Dedifferentiated amniotic fluid mesenchymal stem cell (primary cell): ENCODE data around the gene MGAT5B.

Source experiments
- DNase-seq: peaks from one replicate; pipeline ENCODE4 v3.0.0-alpha.2; 2016; ENCODE audit errors: extremely low spot score

Gene MGAT5B

GRCh38 chr17:76904116-76904515 lies 35.9 kb downstream of the MGAT5B start:
- no peak for DNase-seq

DNA sequence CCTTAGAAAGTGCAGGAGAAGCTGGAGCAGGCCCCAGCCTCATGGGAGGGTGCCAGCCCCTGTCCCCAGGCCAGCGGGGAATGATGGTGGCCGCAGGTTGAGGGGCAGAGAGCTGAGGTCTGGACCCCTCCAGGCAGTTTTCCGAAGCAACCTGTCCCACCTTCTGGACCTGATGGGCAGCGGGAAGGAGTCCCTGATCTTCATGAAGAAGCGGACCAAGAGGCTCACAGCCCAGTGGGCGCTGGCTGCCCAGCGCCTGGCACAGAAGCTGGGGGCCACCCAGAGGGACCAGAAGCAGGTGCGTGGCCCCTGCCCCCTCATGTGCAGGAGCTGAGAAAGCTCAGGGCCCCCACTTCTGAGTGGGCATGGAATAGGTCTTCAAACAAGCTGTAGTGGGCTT lies 36.8 kb downstream of the MGAT5B start:
- DNase-seq, result no peak

- DNase-seq, result no peak
Observed at GRCh38 chr17:76905836-76906235, 37.6 kb downstream of the MGAT5B start.

- no peak for DNase-seq
Observed at GRCh38 chr17:76906463-76906862, 38.3 kb downstream of the MGAT5B start.

DNA sequence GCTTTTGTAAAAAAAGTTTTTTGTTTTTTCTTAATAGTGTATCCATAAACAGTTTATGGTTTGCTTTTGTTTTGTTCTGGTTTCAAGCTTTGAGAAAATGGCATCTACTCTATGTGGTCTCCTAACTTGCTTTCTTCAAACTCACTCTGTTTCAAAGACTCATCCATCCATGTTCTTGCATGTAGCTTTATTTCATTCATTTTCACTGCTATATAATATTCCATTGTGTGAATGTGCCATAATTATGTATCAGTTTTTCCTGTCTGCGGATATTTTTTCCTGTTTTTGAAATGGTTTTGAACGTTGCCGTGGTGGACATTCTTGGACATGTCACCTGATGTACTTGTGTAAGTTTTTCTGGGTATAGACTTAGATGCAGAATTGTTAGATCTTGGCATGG lies 39.1 kb downstream of the MGAT5B start:
- no peak for DNase-seq

DNA sequence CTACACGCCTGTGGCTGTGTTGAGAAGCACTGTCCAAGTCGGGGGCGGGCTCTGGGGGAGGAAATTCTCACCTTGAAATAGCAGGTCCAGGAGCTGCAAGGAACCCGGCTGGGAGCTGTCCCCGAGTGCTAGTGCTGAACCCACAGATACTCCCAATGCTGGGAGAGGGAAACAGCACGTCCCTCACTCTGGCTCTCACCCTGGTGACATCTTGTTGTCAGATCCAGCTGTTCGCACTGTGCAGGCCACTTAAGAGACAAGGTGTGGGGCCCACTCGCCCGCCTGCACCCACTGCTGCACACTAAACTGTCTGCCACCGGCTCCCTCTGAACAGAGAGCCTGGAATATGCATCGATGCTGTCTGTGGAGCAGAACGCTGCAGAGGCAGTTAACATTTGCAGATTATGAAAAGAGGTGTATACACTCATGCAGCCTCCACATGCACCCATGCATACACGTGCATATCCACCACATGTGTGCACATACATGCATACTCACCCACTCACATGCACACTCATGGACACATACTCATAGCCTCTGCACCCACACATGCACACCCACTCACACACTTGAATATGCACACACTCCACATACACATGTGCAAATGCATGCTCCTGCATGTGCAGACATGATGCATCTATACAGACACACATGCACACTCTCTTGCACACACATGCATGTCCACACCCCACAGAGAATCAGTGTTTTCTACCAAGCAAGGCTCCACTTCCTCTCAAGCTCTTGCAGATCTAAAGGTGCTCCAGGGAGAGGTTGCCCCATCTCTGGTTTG lies 42.0 kb downstream of the MGAT5B start:
- no peak for DNase-seq

- no peak for DNase-seq
Observed at GRCh38 chr17:76911299-76912017, 43.3 kb downstream of the MGAT5B start.

DNA sequence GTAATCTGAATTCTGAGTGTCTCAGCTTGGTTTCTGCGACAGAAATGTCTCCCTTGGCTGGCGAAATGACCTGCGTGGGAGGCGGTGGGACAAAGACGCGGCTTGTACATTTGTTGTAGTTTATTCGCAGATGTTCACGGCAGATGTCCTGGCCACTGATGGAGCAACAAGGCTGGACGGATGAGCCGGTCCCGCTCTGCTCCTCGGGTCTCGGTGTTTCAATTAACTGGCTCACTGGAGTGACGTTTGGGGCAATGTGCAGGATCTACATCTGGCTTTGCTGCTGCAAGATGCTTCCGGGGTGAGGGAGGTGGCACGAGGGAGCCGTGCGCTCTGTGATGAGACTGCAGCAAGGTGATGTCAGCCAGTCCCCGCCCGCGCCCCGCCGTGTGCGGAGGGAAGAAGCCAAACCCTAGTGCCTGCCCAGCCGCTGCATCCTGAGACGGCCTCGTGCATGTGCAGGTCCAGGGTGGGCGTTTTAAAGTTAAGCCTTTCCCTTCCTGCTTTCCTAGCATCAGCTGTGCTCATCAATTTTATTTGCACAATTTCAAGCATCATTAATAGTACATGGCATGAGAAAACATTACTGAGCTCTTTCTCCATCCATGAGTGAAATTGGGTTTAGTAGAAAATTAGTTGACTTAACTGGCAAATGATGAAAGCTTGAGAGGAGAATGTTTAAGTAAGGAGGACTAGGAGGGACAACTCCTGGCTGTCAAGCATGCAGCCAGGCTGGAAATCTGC lies 44.4 kb downstream of the MGAT5B start:
- no peak for DNase-seq

DNA sequence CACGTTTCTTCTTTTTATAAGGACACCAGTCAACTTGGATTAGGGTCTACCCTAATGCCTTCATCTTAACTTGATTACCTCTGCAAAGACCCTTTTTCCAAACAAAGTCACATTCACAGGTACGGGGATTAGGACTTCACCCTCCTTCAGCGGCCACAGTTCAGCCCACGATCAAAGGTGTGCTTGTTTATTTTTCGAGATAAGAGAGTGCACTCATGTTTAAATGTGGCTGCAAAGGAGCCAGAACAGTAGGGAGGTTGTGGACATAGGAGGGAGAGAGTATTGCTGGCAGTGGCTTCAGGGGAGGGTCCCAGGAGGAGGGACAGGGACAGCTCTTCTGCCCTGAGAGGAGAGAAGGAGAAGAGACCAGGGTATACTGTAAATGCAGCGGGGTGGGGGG lies 46.7 kb downstream of the MGAT5B start:
- no peak for DNase-seq

DNA sequence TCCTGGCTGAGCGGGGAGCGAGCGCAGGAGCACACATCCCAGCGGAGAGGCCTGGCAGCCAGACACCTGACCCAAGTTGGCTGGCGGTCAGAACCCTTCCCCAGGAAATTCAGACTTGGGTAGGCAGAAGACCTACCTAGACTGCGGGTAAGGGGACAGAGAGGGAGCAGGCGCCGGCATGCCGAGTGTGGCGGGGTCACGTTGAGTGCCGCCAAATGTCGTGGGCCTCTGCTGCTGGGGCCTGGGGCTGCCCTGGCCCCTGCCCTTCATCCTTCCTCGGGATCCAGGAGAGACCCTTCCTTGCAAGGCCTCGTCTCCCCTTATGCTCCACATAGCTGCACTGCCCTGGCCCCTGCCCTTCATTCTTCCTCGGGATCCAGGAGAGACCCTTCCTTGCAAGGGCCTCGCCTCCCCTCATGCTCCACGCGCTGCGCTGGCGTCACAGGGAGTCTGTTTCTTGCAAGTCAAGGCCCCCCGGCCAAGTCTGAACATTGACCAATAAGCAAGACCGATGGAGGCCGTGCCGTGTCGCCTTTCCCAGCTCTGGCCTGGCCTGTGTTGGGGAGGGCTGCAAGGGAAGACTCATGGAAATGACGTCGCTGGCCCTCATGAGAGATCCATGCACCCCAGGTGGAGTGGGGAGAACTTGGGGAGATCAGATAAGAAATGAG lies 47.8 kb downstream of the MGAT5B start:
- no peak for DNase-seq

- no peak for DNase-seq
Observed at GRCh38 chr17:76917829-76918228, 49.6 kb downstream of the MGAT5B start.

GRCh38 chr17:76918811-76919210 lies 50.6 kb downstream of the MGAT5B start:
- no peak for DNase-seq

DNA sequence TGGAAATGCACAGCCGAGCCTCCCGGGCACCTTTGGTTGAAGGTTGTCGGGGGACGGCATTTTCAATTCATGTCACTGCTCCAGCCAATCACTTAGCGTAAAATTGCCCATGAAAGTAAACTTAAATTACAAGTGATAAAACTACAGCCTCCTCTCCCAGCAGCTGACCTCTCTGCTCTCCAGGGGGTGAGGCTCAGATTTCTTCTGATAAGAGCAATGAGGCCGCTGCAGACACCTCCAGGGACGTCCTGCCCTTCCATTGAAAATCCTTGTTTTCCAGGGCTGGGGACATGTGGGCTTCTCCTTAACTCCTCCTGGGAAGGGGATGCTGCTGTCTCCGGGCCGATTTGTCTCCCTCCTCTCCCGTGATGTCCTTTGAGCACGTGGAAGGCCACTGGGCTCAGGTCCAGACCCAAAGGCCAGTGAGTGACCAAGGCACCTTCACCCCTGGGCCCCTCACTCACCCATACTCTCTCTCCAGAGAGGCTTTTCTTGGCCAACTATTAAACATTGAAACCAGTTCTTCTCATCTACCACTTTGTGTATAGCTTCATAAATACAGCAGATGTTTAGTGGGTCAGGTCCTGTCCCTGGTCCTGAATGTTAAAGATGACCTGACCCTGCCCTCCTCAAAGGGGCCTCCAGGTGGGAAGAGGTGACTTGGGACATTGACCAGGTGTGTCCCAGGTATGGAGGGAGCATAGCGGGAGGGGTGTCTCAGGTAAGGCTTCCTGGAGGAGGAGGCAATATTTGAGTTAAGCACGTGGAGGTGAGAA lies 52.3 kb downstream of the MGAT5B start:
- DNase-seq, result no peak

DNA sequence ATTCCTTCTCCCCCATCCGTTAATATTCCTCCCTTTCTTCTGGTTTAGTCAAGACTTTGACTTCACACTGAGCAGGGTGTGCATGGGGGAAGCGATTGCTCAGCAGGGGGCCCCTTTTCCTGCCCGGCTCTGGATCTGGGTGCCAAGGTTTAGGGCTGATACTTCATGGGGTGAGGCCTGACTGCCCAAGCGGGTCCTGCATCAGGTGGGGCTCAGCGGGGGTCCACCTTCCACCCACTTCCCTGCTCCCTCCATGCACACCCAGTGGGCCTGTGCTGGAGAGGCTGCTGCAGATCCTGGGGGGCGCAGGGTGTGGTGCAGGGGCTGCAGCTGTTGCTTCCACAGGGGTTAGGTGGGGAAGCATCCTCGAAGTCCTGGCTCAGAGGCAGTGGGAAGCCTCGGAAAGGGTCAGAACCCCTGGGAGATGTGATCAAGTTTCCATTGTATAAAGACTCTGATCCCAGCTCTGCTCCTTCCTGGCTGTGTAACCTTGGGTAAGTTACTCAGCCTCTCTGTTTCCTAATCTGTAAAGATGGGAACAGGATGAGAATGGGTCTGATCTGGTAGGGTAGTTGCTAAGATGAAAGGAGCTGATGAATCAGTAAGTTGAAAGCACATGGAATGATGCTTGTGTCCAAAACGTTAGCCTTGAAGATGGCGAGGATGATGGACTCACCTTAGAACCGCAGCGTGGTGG lies 53.3 kb downstream of the MGAT5B start:
- DNase-seq, result no peak

- DNase-seq, result no peak
Observed at GRCh38 chr17:76922084-76922483, 53.9 kb downstream of the MGAT5B start.

DNA sequence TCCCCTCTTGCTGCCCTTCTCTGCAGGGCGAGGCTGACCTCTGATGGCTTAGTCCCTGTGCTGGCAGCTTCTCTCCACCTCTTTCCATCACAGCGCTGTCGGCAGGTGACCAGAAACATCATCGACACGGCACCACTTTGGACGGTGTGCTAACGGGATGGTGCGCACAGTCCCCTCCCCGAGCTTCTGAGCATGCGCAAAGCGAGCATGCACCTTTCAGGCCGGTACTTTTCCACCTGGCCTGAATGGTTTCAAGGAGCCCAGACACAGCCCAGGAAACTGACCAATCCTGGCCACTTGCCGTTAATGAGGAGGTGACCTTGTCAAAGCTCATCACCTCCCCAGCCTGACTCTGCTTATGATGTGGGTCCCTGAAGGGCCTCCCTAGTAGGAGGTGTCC lies 54.8 kb downstream of the MGAT5B start:
- no peak for DNase-seq

DNA sequence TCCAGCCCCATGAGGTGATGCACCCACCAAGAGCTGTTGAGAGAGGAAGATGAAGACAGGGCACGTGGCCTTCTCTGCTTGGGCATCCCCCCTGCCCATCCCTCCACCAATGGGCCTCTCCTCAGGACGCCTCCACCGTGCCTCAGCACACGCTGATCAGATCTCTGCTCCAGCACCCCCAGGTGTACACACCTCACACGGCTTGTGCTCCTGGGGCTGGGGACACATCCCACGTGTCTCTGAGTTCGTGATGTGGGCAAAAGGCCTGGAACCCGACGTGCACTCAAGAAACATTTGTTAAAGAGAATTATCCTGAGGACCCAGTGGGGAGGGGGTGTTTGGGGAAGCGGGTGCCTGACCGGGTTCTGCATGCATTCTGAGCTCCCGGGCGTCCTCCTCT lies 55.3 kb downstream of the MGAT5B start:
- DNase-seq, result no peak

DNA sequence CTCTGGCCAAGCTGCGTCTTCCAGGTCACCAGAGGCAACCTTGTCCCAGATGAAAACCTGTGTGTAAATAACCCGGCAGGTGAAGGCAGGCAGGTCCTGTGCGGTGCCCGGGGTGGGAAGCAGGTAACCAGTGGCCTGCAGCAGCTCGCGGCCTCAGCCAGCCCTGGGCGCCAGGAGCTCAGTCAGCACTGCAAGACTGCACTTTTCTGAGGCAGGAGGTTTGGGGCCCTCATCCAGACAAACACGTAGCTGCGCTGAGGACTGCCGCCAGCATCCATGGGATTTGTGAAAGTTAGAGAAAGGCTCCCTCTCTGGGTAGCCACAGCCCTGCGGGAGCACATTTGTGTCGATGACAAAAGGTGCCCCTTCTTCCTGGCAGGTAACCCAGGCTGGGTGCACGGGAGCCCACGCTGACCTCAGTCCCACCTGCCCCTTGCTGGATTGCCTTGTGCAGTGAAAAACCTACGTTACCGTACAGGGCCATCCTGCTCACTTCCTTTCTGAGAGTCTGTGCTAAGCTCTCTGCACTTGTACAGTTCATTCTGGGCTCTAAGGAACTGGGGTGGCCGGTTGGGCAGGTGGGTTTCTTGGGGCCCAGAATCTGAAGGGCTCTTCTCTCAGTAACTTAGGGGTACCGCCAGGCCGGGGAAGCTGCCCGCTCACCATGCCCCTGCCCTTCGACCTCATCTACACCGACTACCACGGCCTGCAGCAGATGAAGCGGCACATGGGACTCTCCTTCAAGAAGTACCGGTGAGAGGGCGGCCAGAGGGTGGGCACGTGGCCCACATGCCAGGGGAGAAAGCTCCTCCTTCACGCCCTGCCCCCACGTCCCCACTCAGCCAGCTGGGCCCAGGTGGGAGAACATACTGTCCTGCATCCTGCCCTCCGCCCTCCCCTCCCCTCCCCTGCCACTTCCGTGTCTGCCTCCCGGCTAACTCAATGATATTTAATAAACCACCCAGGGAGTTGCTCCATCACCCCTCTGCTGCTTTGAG lies 56.4 kb downstream of the MGAT5B start:
- DNase-seq, result no peak

DNA sequence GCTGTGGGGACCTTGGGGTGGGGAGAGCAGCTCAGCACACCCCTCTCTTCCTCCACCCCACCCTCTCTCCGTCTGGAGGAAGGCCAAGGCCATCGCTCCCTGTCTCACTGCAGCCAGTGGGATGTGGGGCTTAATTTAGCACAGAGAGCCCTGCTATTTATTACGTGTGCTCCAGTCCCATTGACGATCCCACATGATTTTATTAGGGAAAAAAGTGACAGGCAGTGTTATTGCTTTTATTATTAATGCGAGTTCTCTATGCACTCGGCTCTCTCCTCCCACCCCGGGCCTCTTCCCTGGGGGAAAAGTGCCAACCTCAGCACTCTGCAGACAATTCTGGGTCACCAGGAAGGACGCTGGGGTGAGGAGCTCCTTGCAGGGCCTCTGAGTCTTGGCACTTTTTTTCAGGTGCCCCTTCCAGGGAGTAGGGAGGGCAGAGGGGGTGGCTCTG lies 57.3 kb downstream of the MGAT5B start:
- DNase-seq, result no peak
